ENCODE results near the gene SLC25A19.

Gene SLC25A19

GRCh38 chr17:75241502-75241901, 47.7 kb downstream of the SLC25A19 start:
- DNase-seq (ENCODE audit: low read depth), result peak; percentile 56

- no peak for DNase-seq (ENCODE audit: low read depth)
These were observed 48.1 kb downstream of the SLC25A19 start for GRCh38 chr17:75241143-75241430.

GRCh38 chr17:75240394-75241142, 48.7 kb downstream of the SLC25A19 start:
- DNase-seq (ENCODE audit: low read depth), result no peak

GRCh38 chr17:75239778-75240393, 49.3 kb downstream of the SLC25A19 start:
- DNase-seq (ENCODE audit: low read depth), result no peak

GRCh38 chr17:75239214-75239613, 50.0 kb downstream of the SLC25A19 start:
- no peak for DNase-seq (ENCODE audit: low read depth)

- DNase-seq (ENCODE audit: low read depth), result no peak
These were observed 50.5 kb downstream of the SLC25A19 start for GRCh38 chr17:75238684-75239191.

DNA sequence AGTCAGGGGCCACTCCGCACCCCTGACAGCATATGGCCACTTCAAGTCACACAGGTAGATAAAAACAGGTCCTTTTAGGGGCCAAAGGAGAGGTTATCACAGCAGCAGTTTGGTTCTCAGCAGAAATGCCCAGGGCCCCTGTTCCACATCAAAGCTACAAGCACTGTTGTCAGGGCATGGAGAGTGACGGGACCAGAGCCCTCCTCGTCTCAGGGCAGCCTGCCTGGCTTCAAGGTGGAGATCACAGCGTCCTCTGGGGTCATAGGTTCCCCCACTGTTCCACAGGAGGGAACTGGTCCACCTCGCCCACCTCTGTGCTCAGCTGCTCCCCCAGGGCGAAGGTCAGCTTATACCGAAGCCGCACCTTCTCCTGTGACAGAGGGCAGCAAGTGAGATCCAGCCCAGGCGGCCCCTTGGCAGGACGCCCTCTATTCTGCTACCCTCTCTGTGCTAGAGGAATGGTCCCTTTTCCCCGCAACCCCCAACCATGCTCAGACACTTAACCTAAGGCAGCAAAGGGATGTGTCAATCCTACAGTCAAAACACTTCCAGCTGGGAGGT, 51.1 kb downstream of the SLC25A19 start:
- DNase-seq (ENCODE audit: low read depth), result no peak

- DNase-seq (ENCODE audit: low read depth), result no peak
These were observed 51.9 kb downstream of the SLC25A19 start for GRCh38 chr17:75237100-75238014.

DNA sequence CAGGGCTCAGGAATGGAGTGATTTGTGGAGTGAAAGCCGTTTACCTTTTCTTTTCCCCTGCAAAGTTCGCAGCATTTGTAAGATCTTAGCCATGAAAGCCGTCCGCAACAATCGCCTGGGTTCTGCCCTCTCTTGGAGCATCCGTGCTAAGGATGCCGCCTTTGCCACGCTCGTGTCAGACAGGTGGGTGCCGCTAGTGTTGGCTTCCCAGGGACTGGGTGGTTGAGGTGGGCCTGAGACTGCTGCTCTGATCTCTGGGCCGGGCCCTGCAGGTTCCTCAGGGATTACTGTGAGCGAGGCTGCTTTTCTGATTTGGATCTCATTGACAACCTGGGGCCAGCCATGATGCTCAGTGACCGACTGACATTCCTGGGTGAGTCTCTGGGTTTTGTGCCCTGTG, 56.4 kb downstream of the SLC25A19 start:
- no peak for DNase-seq (ENCODE audit: low read depth)

DNA sequence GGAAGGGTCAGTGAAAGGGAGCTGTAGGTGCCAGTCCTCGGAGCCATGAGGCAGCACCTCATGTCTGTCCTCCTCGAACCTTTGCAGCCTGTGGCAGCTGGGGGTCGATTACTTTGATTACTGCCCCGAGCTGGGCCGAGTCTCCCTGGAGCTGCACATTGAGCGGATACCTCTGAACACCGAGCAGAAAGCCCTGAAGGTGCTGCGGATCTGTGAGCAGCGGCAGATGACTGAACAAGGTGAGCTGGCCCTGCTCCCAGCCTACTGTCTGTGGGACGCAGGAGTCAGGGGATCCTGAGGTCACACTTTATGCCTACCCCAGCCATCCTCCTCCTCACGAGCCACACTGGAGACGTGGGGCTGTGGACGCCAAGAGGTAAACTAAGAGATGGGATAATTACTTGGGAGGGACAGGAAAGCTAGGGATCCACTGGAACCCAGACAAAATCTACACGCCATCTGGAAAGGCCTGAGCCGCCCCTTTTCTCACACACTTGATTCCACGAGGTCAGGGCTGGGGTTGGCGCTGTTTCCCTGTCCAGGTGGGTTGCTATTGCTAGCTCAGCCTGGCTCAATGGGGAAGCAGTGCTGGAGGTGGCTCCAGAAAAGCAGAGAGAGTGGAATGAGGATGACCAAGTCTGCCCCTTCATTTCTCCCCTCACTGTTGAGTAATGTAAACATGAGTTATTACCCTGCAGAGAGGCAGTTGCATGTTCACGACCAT, 57.3 kb downstream of the SLC25A19 start:
- DNase-seq (ENCODE audit: low read depth), result no peak

- DNase-seq (ENCODE audit: low read depth), result no peak
These were observed 58.2 kb downstream of the SLC25A19 start for GRCh38 chr17:75231071-75231470.

DNA sequence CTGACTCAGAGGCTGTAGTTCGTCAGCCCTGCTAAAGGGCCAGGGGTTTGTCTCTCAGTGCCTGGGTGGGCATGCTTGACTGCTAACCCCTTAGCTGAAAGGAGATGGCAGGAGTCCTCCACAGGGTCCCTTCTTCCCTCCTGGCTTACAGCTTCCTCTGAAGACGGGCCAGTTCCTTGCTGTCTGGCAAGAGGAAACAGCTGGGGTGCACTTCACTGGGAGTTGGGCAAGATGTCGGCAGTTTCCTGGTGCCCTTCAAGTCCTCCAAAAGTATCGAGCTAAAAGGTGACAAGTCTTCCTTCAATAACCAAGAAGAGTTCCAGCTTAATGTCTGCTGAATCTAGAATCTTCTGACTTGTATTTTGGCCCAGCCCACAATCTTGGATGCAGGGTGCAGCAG, 60.4 kb downstream of the SLC25A19 start:
- no peak for DNase-seq (ENCODE audit: low read depth)

- DNase-seq (ENCODE audit: low read depth), result no peak
These were observed 60.9 kb downstream of the SLC25A19 start for GRCh38 chr17:75228305-75228704.

- DNase-seq (ENCODE audit: low read depth), result no peak
These were observed 61.5 kb downstream of the SLC25A19 start for GRCh38 chr17:75227729-75228128.

GRCh38 chr17:75225016-75225415, 64.2 kb downstream of the SLC25A19 start:
- no peak for DNase-seq (ENCODE audit: low read depth)
